IMR-90 (cell line): ENCODE measurements around the gene GBP7.
"Not testable (repeated sequence)": the region's sequence is repeated elsewhere in the genome, so short reads cannot be mapped to it uniquely, and the experiment has no call there.

Source experiments
- CEBPB ChIP-seq: IDR thresholded peaks from 2 replicates; pipeline ENCODE4 v1.6.1; 2012; ENCODE audit warnings: low read depth, low read length, improper control_type of control experiment
- MXI1 ChIP-seq: IDR thresholded peaks from 2 replicates; pipeline ENCODE4 v1.6.1; 2012; ENCODE audit warnings: low read depth, mild to moderate bottlenecking, low read length, moderate library complexity, borderline replicate concordance
- POLR2A ChIP-seq: IDR thresholded peaks from 2 replicates; pipeline ENCODE4 v1.6.1; 2012; ENCODE audit warnings: mild to moderate bottlenecking, low read depth, low read length
- RCOR1 ChIP-seq: IDR thresholded peaks from 2 replicates; pipeline ENCODE4 v1.6.1; 2012; ENCODE audit warnings: mild to moderate bottlenecking, low read length, improper control_type of control experiment; ENCODE audit not compliant: insufficient replicate concordance
- RFX5 ChIP-seq: IDR thresholded peaks from 2 replicates; pipeline ENCODE4 v1.8.0; 2012; ENCODE audit warnings: low read depth, mild to moderate bottlenecking, low read length, moderate library complexity
- SMC3 ChIP-seq: fragments of 150-350 bp; IDR thresholded peaks from 2 replicates; pipeline ENCODE4 v1.6.1; 2016; ENCODE audit warnings: low read depth, mild to moderate bottlenecking, antibody characterized with exemption, low read length, moderate library complexity
- TF ChIP-seq, protein P1 (sequence below): conservative IDR thresholded peaks from 2 replicates; pipeline ENCODE4 v1.5.1; 2012; ENCODE audit warnings: mild to moderate bottlenecking, low read depth, low read length, improper control_type of control experiment

DNA sequence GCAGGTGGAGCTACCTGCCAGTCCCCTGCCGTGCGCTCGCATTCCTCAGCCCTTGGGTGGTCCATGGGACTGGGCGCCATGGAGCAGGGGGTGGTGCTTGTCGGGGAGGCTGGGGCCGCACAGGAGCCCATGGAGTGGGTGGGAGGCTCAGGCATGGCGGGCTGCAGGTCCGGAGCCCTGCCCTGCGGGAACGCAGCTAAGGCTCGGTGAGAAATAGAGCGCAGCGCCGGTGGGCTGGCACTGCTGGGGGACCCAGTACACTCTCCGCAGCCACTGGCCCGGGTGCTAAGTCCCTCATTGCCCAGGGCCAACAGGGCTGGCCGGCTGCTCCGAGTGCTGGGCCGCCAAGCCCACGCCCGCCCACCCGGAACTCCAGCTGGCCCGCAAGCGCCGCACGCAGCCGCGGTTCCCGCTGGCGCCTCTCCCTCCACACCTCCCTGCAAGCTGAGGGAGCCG, 47.8 kb downstream of the GBP7 start:
- not testable (repeated sequence) for TF ChIP-seq MXI1, POLR2A, CEBPB, RFX5, SMC3, RCOR1
- TF ChIP-seq, protein P1, sequence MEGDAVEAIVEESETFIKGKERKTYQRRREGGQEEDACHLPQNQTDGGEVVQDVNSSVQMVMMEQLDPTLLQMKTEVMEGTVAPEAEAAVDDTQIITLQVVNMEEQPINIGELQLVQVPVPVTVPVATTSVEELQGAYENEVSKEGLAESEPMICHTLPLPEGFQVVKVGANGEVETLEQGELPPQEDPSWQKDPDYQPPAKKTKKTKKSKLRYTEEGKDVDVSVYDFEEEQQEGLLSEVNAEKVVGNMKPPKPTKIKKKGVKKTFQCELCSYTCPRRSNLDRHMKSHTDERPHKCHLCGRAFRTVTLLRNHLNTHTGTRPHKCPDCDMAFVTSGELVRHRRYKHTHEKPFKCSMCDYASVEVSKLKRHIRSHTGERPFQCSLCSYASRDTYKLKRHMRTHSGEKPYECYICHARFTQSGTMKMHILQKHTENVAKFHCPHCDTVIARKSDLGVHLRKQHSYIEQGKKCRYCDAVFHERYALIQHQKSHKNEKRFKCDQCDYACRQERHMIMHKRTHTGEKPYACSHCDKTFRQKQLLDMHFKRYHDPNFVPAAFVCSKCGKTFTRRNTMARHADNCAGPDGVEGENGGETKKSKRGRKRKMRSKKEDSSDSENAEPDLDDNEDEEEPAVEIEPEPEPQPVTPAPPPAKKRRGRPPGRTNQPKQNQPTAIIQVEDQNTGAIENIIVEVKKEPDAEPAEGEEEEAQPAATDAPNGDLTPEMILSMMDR: not testable (repeated sequence)
